Cardiac fibroblast (primary cell): ENCODE results near the gene THTPA.

ENCODE experiments used
- DNase-seq, 2 donors: peaks; one replicate each; pipeline versions ENCODE4 v3.0.0 to v3.0.0-alpha.2; 2010; ENCODE audit warnings: low read depth in 2 of 2
- H3K4me3 ChIP-seq, 2 donors: replicated peaks in 1 of 2; 1 replicate in 1 of 2; 2 replicates in 1 of 2; pipeline ENCODE4 v1.5.1; 2011; ENCODE audit warnings: low read depth in 2 of 2, low read length in 2 of 2, mild to moderate bottlenecking in 2 of 2, moderate library complexity in 1 of 2
- TF ChIP-seq, protein P1 (sequence below): IDR thresholded peaks from one replicate; pipeline ENCODE4 v1.5.1; 2011; ENCODE audit warnings: low read depth, mild to moderate bottlenecking, low read length, inconsistent platforms

THTPA gene

DNA sequence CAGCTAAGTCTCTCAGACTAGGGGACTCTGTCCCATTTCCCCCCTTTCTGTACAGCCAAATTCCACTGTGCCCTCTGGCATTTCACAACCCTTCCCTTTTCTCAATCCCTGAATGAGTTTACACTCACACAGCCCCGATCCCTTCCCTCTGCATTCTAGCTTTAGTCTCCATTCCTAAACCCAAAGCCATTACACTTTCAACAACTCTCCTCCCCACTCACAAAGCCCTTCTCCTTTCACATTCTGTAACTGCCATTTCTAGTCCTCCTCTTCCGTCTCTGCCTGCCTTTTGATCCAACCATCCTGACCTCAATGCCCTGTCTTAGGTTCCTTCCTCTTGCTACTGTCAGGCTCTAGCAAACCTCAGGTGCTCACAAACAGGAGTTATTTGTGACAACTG lies 8.1 kb upstream of the THTPA start:
- no peak overlapping the region for H3K4me3 ChIP-seq
- DNase-seq = no peak
- TF ChIP-seq, protein P1, sequence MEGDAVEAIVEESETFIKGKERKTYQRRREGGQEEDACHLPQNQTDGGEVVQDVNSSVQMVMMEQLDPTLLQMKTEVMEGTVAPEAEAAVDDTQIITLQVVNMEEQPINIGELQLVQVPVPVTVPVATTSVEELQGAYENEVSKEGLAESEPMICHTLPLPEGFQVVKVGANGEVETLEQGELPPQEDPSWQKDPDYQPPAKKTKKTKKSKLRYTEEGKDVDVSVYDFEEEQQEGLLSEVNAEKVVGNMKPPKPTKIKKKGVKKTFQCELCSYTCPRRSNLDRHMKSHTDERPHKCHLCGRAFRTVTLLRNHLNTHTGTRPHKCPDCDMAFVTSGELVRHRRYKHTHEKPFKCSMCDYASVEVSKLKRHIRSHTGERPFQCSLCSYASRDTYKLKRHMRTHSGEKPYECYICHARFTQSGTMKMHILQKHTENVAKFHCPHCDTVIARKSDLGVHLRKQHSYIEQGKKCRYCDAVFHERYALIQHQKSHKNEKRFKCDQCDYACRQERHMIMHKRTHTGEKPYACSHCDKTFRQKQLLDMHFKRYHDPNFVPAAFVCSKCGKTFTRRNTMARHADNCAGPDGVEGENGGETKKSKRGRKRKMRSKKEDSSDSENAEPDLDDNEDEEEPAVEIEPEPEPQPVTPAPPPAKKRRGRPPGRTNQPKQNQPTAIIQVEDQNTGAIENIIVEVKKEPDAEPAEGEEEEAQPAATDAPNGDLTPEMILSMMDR = no peak

DNA sequence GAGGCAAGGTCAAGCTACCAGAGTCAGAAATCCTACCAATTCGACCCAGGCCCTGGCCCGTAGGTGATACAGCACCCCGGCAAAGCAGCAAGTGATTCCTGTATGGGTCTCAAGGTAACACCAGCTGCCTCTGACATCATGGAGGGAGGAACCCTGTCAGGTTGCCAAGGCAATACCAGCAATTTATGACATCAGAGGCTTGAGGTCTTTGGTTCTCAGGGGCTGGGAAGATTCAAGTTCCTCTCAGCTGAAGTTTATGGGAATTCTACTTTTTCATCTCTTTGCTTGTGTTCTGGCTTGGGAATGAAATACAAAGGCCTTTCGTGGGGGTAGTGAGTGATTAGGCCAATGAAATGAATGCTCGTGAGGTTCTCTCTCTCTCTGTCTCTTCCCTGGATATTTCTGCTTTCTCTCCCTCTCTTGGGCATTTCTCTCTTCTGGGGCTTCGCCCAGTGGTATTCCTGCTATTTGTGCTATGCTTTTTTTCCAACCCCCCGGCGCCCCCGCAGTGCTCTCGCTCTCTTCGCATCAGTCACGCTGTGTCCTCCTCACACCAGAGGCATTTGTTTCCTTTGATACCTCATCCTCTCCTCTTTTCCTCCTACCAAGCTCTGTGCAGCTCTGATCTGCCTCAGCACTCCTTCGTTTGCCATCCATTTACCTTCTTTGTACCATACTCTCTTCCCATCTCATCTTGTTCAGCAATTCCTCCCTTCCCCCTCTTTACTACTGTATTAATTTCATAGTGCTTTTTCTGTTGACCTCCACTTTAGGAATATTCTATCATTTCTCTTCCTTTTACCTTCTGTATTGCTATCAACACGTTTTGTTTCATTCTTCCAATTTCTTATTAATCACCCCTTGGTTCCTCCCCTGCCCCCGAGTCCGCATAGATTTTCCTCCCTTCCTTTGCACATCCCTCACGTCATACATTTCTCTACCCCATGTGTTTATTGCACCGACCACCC lies 7.4 kb upstream of the THTPA start:
- peak; percentile 27 to 38 for DNase-seq
- TF ChIP-seq, protein P1 = no peak
- H3K4me3 ChIP-seq = no peak overlapping the region

DNA sequence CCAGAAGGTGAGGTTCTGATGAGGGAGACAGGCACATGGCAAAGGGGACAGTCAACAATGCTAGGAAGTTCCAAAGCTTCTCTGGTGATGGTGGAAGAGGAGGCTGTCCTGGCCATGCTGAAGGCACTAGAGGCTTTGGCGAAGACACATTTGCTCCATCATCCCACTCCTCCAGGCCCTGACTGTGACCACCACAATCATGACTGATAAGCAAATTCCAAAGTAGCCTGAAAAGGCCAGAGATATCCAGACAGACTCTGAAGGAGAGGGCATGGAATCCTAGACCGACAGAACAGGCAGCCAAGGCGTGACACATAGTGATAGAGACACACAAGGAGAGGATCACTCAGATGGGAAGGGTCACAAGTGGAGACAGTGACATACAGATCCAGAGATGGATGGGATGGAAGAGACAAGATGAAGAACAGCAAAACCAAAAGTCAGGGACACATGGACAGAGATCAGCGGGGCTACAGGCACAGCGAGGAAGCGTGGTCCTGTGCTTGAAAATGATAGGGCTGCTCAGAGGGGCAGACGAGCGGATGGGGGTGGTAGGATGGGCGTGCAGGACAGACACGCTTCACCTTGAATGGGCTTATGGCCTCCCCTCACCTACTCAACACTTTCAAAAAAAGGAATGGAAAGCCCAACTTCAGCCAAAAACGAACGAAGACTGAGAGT lies 5.8 kb upstream of the THTPA start:
- H3K4me3 ChIP-seq = peak overlapping the region; percentile 51 to 53
- DNase-seq = no peak
- TF ChIP-seq, protein P1 = no peak

DNA sequence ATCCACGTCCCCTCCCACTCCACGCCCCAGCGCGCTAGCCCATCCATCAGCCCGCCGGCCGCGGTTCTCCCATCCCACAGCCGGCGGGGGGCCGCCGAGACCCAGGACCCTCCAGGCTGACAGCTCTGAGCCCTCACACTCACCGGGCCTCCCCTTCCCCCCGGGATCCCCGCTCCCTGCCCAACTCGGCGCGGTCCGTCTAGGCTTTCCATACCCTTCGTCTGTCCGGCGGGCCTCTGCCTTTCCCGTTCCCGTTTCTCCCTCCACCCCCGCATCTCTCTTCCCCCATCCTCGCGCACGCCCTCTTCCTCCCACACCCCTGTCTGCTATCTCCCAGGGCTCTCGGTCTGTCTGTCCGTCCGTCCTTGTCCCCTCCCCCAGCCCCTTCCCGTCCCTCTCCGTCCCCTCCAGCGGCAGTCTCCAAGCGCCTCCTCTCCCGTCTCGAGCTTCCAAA lies 5.2 kb upstream of the THTPA start:
- DNase-seq = no peak
- peak overlapping the region; percentile 51 to 53 for H3K4me3 ChIP-seq
- TF ChIP-seq, protein P1 = no peak

DNA sequence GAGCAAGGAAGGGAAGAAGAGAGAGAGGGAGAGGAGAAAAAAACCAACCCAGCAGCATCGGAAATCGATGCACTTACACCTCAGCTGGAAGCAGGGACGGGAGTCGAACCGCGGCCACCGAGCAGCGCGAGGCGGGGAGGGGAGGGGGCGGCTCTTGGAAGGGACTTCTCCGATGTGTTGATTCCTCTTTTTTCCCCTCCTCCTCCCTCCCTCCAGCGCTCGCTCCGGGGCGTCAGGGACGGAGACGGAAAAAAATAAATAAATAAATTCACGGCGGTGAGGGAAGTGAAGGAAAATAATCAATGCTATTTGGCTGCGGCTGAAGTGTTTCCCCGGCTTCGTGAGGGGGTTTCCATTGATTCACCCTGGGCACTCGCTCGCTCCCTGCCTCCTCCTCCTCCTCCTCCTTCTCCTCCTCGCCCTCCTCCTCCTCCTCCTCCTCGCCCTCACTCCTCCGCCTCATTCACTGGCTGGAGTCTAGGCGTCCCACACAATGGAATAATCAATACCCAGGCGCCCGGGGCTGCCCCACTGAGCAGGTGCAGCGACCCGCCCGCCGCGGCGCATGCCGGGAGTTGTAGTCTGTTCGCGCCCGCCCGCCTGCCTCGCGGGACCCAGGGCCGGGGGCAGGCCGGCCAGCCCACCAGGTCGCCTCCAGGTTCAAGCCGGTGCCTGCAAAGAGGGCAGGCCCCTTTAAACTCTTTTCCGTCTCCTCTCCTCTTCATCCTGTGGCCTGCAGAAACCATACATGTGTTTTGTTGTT lies 4.6 kb upstream of the THTPA start, which contains the start of gene ZFHX2:
Gene ZFHX2 (minus strand): TSS at position 500 of the 763 bp plus-strand sequence. CDS start 16,440 bp downstream, outside the sequence.
- peak; percentile 28 to 37 for DNase-seq
- peak within 1 kb of the TSS; percentile 51 to 53 for H3K4me3 ChIP-seq
- TF ChIP-seq, protein P1 = no peak

DNA sequence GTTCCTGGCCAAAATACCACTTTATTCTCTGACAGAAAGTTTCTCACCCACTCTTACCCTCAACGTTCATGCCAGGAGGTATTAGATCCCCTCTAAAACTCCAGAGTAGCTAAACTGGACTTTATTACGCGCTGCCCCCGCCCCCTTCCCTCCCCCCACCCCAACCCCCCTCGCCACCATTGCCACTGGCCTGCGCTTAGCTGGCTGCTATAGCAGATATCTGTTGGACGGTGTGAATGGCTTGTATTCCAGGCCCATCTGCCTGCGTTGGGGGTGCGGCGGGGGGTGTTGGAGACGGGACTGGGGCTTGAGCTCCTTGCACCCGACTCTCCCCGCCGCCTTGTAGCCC lies 564 bp upstream of the THTPA start:
- TF ChIP-seq, protein P1 = no peak
- no peak for DNase-seq
- H3K4me3 ChIP-seq = peak overlapping the region; percentile 78 to 91
